H1 (cell line): ENCODE data around the gene PTPRD. TPM values are rescaled to one million over a fixed set of nuclear protein-coding genes. Genes with fewer than 3 reads are reported as not detected.

Source experiments
- BACH1 ChIP-seq: IDR thresholded peaks from 2 replicates; pipeline ENCODE4 v1.6.1; 2012; ENCODE audit warnings: low read length, improper control_type of control experiment
- BRCA1 ChIP-seq: IDR thresholded peaks from 2 replicates; pipeline ENCODE4 v1.6.1; 2012; ENCODE audit warnings: low read depth, low read length, improper control_type of control experiment
- EGR1 ChIP-seq: IDR thresholded peaks from 2 replicates; pipeline ENCODE4 v1.6.1; 2011; ENCODE audit warnings: low read depth, low read length, borderline replicate concordance
- FOSL1 ChIP-seq: IDR thresholded peaks from 2 replicates; pipeline ENCODE4 v1.6.1; 2011; ENCODE audit warnings: mild to moderate bottlenecking, low read depth, low read length, moderate library complexity; ENCODE audit not compliant: insufficient read depth
- JUN ChIP-seq: IDR thresholded peaks from 2 replicates; pipeline ENCODE4 v1.6.1; 2011; ENCODE audit warnings: low read depth, mild to moderate bottlenecking, improper control_type of control experiment, low read length
- SP2 ChIP-seq: IDR thresholded peaks from 2 replicates; pipeline ENCODE4 v1.6.1; 2012; ENCODE audit warnings: mild to moderate bottlenecking, low read length, inconsistent platforms
- polyA plus RNA-seq, 7 experiments: library from polyadenylated mRNA; depleted of rRNA in 3 of 7; stranded (reverse) in 5 of 7; unstranded in 2 of 7; fragments of >200 nt in 5 of 7; fragments of 200-250 nt in 2 of 7; gene quantifications; 1 replicate in 5 of 7; 2 replicates in 1 of 7; 4 replicates in 1 of 7; pipeline versions ENCODE4 v1.2.1 to v1.2.3, GENCODE V29; 2011 to 2013; ENCODE audit warnings: missing spikeins in 2 of 7, mixed read lengths in 2 of 7
- total RNA-seq: library from RNA; stranded (reverse); fragmentation: NEBNext Ultra II Directional; extraction: Animal tissue kit (Norgen Biotek cat#: 25700); gene quantifications from 2 replicates; pipeline ENCODE4 v1.2.1, GENCODE V29; 2021

The PTPRD gene
- total and polyA plus RNA-seq, 2 of the 8 experiments (the other 6 are each of a cell fraction or from before 2014, with no cell fraction given) = 17.2 to 77.0 TPM

GRCh38 chr9:9846557-9846956 lies 766.2 kb downstream of the PTPRD start (continued):
- no peak for TF ChIP-seq FOSL1
- TF ChIP-seq SP2 = no peak
- TF ChIP-seq JUN = no peak
- TF ChIP-seq BACH1 = no peak
- no peak for TF ChIP-seq BRCA1
- TF ChIP-seq EGR1 = no peak
- TF ChIP-seq, all 59 proteins: peak for 0
